Measurements from ENCODE around the gene LAS1L.

Gene LAS1L

DNA sequence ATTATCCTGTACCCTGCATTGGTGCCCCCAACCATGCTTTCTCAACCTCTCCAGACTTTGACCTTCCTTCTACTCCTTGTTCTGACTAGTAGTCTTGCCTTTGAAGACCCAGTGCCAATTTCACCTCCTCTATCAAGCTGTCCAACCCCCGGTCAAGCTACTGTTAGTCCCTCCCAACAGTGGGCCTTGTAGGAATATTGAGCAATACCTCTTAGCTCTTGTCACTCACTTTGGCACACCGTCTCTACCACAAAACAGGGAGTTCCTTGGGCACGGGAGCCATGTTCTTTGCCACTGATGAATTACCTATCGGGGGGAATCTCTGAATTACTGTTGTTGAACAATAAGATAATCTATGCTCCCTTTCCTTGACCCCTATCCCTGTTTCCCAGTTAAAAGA lies 25.2 kb downstream of the LAS1L start:
- ChIA-PET CTCF (no interaction called here), POLR2A (no interaction called here)
- no peak for TF ChIP-seq ZNF560 (tag by site-specific recombination; IDR thresholded peaks at IDR 0.05; ENCODE audit: borderline replicate concordance)
- no peak for TF ChIP-seq ZNF548 (tag by site-specific recombination; IDR thresholded peaks at IDR 0.05)
- no peak for TF ChIP-seq ZNF366 (tag by site-specific recombination; conservative IDR thresholded peaks at IDR 0.05)
- no peak for TF ChIP-seq SP2 (tag by site-specific recombination; IDR thresholded peaks at IDR 0.05)
- TF ChIP-seq ZNF292 (tag by site-specific recombination; IDR thresholded peaks at IDR 0.05; ENCODE audit: borderline replicate concordance, low read depth): no peak
- TF ChIP-seq, protein P1, sequence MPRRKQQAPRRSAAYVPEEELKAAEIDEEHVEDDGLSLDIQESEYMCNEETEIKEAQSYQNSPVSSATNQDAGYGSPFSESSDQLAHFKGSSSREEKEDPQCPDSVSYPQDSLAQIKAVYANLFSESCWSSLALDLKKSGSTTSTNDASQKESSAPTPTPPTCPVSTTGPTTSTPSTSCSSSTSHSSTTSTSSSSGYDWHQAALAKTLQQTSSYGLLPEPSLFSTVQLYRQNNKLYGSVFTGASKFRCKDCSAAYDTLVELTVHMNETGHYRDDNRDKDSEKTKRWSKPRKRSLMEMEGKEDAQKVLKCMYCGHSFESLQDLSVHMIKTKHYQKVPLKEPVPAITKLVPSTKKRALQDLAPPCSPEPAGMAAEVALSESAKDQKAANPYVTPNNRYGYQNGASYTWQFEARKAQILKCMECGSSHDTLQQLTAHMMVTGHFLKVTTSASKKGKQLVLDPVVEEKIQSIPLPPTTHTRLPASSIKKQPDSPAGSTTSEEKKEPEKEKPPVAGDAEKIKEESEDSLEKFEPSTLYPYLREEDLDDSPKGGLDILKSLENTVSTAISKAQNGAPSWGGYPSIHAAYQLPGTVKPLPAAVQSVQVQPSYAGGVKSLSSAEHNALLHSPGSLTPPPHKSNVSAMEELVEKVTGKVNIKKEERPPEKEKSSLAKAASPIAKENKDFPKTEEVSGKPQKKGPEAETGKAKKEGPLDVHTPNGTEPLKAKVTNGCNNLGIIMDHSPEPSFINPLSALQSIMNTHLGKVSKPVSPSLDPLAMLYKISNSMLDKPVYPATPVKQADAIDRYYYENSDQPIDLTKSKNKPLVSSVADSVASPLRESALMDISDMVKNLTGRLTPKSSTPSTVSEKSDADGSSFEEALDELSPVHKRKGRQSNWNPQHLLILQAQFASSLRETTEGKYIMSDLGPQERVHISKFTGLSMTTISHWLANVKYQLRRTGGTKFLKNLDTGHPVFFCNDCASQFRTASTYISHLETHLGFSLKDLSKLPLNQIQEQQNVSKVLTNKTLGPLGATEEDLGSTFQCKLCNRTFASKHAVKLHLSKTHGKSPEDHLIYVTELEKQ (tag by site-specific recombination; IDR thresholded peaks at IDR 0.05; ENCODE audit: borderline replicate concordance): no peak
- TF ChIP-seq ZNF433 (tag by site-specific recombination; IDR thresholded peaks at IDR 0.05; ENCODE audit: low read depth): no peak
- TF ChIP-seq ZNF274 (IDR thresholded peaks at IDR 0.05; ENCODE audit: low read length): no peak
- TF ChIP-seq ZNF274 (tag by site-specific recombination; IDR thresholded peaks at IDR 0.05; ENCODE audit: borderline replicate concordance): no peak
- no peak for TF ChIP-seq ZNF324 (tag by site-specific recombination; IDR thresholded peaks at IDR 0.05)
- TF ChIP-seq MZF1 (tag by site-specific recombination; IDR thresholded peaks at IDR 0.05; ENCODE audit: borderline replicate concordance): no peak
- TF ChIP-seq GLI4 (tag by site-specific recombination; IDR thresholded peaks at IDR 0.05): no peak
- Histone ChIP-seq H3K4me3 (ENCODE audit: low read depth, low read length) (no peak overlapping the region), H3K36me3 (ENCODE audit: control insufficient read depth in 2 of 2, insufficient read depth in 1 of 2, low read length in 2 of 2) (peaks cover 8 to 67% of the 10 kb centered on the region in 2 experiments; a peak in 2 of 3 replicates), H3K27ac (ENCODE audit: extremely low read depth, low read depth, low read length) (no peak overlapping the region), H3K4me1 (ENCODE audit: control insufficient read depth, insufficient read depth, low read length) (no peaks in the 10 kb centered on the region), H3K9me3 (ENCODE audit: control insufficient read depth, insufficient read depth, low read depth, low read length) (no peaks in the 10 kb centered on the region)

DNA sequence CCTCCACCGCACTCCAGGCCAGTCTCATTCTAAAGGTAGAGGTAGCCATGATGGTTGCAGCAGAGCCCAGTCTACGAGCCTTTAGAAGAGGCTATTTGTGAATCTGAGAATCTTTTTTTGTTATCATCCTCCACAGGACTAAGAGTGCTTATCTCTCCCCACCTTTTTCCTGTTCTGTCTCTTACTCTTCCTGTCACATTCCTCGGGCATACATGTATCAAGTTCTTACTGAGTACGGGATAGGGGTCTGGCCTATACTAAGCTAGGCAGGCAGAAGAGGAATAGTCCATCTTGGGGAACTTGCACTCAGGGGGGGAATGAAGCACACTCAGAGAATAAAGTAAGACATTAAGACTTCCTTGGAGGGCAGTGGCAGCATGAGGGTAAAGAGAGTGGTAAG lies 25.7 kb downstream of the LAS1L start:
- POLR2A ChIA-PET: no interaction called here
- H3K36me3 ChIP-seq (ENCODE audit: control insufficient read depth in 2 of 2, insufficient read depth in 1 of 2, low read length in 2 of 2): peaks cover 8 to 61% of the 10 kb centered on the region in 2 experiments; a peak in 2 of 3 replicates
- CTCF ChIA-PET: no interaction called here

DNA sequence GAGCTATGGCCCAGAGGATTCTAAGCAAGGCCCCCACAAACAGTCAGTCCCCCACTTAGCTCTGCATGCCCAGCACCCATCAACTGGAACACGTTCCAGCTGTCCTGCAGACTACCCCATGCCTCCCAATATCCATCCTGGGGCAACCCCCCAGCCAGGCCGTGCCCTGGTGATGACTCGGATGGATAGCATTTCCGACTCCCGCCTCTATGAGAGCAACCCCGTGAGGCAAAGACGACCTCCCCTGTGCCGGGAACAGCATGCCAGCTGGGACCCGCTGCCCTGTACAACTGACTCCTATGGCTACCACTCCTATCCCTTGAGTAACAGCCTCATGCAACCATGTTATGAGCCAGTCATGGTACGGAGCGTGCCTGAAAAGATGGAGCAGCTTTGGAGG lies 32.0 kb downstream of the LAS1L start:
- H3K4me3 ChIP-seq (ENCODE audit: low read depth, low read length): no peak overlapping the region
- no peaks in the 10 kb centered on the region for H3K9me3 ChIP-seq (ENCODE audit: control insufficient read depth, insufficient read depth, low read depth, low read length)
- TF ChIP-seq, protein P2, sequence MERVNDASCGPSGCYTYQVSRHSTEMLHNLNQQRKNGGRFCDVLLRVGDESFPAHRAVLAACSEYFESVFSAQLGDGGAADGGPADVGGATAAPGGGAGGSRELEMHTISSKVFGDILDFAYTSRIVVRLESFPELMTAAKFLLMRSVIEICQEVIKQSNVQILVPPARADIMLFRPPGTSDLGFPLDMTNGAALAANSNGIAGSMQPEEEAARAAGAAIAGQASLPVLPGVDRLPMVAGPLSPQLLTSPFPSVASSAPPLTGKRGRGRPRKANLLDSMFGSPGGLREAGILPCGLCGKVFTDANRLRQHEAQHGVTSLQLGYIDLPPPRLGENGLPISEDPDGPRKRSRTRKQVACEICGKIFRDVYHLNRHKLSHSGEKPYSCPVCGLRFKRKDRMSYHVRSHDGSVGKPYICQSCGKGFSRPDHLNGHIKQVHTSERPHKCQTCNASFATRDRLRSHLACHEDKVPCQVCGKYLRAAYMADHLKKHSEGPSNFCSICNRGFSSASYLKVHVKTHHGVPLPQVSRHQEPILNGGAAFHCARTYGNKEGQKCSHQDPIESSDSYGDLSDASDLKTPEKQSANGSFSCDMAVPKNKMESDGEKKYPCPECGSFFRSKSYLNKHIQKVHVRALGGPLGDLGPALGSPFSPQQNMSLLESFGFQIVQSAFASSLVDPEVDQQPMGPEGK (tag by site-specific recombination; IDR thresholded peaks at IDR 0.05): no peak
- TF ChIP-seq ZFP37 (tag by site-specific recombination; IDR thresholded peaks at IDR 0.05) (no peak), ZNF776 (tag by site-specific recombination; IDR thresholded peaks at IDR 0.05; ENCODE audit: borderline replicate concordance) (no peak), REPIN1 (tag by site-specific recombination; IDR thresholded peaks at IDR 0.05; ENCODE audit: low read depth) (no peak)
- TF ChIP-seq, protein P3, sequence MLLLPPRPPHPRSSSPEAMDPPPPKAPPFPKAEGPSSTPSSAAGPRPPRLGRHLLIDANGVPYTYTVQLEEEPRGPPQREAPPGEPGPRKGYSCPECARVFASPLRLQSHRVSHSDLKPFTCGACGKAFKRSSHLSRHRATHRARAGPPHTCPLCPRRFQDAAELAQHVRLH (tag by site-specific recombination; IDR thresholded peaks at IDR 0.05): no peak
- CTCF ChIA-PET: interaction anchor here (0.8 kb wide), 1 partner anchor 27 kb away, joined by 3 read pairs; no protein-coding TSS in a partner anchor
- peaks cover under 1 to 15% of the 10 kb centered on the region in 2 experiments; a peak in 2 of 3 replicates for H3K36me3 ChIP-seq (ENCODE audit: control insufficient read depth in 2 of 2, insufficient read depth in 1 of 2, low read length in 2 of 2)
- no peak overlapping the region for H3K27ac ChIP-seq (ENCODE audit: extremely low read depth, low read depth, low read length)
- POLR2A ChIA-PET: no interaction called here
- no peaks in the 10 kb centered on the region for H3K4me1 ChIP-seq (ENCODE audit: control insufficient read depth, insufficient read depth, low read length)

More for the DNA sequence above, 25.7 kb downstream of the LAS1L start:
- no peaks in the 10 kb centered on the region for H3K9me3 ChIP-seq (ENCODE audit: control insufficient read depth, insufficient read depth, low read depth, low read length)
- H3K4me3 ChIP-seq (ENCODE audit: low read depth, low read length): no peak overlapping the region
- TF ChIP-seq MZF1 (tag by site-specific recombination; IDR thresholded peaks at IDR 0.05; ENCODE audit: borderline replicate concordance) (no peak), ZNF394 (tag by site-specific recombination; IDR thresholded peaks at IDR 0.05; ENCODE audit: borderline replicate concordance) (no peak), TCF7L2 (IDR thresholded peaks at IDR 0.05; ENCODE audit: borderline replicate concordance, low read depth, low read length) (no peak), GLI4 (tag by site-specific recombination; IDR thresholded peaks at IDR 0.05) (no peak), ZNF24 (tag by site-specific recombination; IDR thresholded peaks at IDR 0.05) (no peak), REPIN1 (tag by site-specific recombination; IDR thresholded peaks at IDR 0.05; ENCODE audit: low read depth) (no peak), ZNF416 (tag by site-specific recombination; IDR thresholded peaks at IDR 0.05) (no peak)
- TF ChIP-seq, protein P4, sequence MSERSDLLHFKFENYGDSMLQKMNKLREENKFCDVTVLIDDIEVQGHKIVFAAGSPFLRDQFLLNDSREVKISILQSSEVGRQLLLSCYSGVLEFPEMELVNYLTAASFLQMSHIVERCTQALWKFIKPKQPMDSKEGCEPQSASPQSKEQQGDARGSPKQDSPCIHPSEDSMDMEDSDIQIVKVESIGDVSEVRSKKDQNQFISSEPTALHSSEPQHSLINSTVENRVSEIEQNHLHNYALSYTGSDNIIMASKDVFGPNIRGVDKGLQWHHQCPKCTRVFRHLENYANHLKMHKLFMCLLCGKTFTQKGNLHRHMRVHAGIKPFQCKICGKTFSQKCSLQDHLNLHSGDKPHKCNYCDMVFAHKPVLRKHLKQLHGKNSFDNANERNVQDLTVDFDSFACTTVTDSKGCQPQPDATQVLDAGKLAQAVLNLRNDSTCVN (tag by site-specific recombination; optimal IDR thresholded peaks at IDR 0.05): no peak
- no peak overlapping the region for H3K27ac ChIP-seq (ENCODE audit: extremely low read depth, low read depth, low read length)
- no peaks in the 10 kb centered on the region for H3K4me1 ChIP-seq (ENCODE audit: control insufficient read depth, insufficient read depth, low read length)

Measured in HEK293 (cell line).